ENCODE results near the gene BPNT1.

DNA sequence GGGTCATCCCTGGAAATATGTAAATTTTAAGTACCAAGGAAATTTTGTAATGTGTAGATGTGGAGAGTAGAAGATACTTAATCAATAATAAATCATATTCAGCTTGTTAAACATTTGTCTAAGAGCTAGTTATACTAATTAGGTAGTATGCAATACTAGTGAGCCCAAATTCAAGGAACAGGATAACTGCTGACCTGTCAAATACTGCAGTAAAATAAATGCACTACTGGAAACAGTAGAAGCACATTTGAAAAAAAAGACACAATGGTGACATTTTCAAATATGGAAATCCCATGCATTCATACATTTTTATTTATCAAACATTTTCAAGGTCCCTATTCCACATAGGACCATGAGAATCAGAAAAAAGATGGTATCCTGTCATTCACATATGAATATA, 70.5 kb downstream of the BPNT1 start:
- no peak for TF ChIP-seq CTCF (IDR thresholded peaks at IDR 0.05; ENCODE audit: low read depth, low read length, poor library complexity, severe bottlenecking)
- TF ChIP-seq EZH2phosphoT487 (IDR thresholded peaks at IDR 0.05; ENCODE audit: borderline replicate concordance, low read length): no peak
